Measurements from ENCODE around the gene IFNA6. TPM values are rescaled to one million over a fixed set of nuclear protein-coding genes. Genes with fewer than 3 reads are reported as not detected.

IFNA6 gene
- polyA plus RNA-seq, 1 experiment: not detected

Other genes with a start within 250 kb of the IFNA6 start
- gene IFNW1, start 209.1 kb downstream of the IFNA6 start, polyA plus RNA-seq (2011; rRNA removed): not detected in 2 replicates
- not detected in 2 replicates for gene IFNA21, start 184.2 kb downstream of the IFNA6 start, polyA plus RNA-seq (2011; rRNA removed)
- not detected in 2 replicates for gene IFNA4, start 163.3 kb downstream of the IFNA6 start, polyA plus RNA-seq (2011; rRNA removed)
- gene IFNA7, start 148.7 kb downstream of the IFNA6 start, polyA plus RNA-seq (2011; rRNA removed): not detected in 2 replicates
- not detected in 2 replicates for gene IFNA10, start 143.7 kb downstream of the IFNA6 start, polyA plus RNA-seq (2011; rRNA removed)
- gene IFNA16, start 133.6 kb downstream of the IFNA6 start, polyA plus RNA-seq (2011; rRNA removed): not detected in 2 replicates
- gene IFNA17, start 122.7 kb downstream of the IFNA6 start, polyA plus RNA-seq (2011; rRNA removed): not detected in 2 replicates
- gene IFNA14, start 110.9 kb downstream of the IFNA6 start, polyA plus RNA-seq (2011; rRNA removed): not detected in 2 replicates
- not detected in 2 replicates for gene IFNA5, start 45.6 kb downstream of the IFNA6 start, polyA plus RNA-seq (2011; rRNA removed)
- gene KLHL9, start 15.5 kb downstream of the IFNA6 start, polyA plus RNA-seq (2011; rRNA removed): 32.4 and 42.2 TPM in 2 replicates
- gene IFNA13, start 17.2 kb upstream of the IFNA6 start, polyA plus RNA-seq (2011; rRNA removed): not detected in 2 replicates
- not detected in 2 replicates for gene IFNA2, start 34.5 kb upstream of the IFNA6 start, polyA plus RNA-seq (2011; rRNA removed)
- not detected in 2 replicates for gene IFNA8, start 58.2 kb upstream of the IFNA6 start, polyA plus RNA-seq (2011; rRNA removed)
- not detected in 2 replicates for gene IFNA1, start 89.6 kb upstream of the IFNA6 start, polyA plus RNA-seq (2011; rRNA removed)
- 0.52 and 0.67 TPM in 2 replicates for gene IFNE, start 131.4 kb upstream of the IFNA6 start, polyA plus RNA-seq (2011; rRNA removed)

Data from AG04450 (cell line).